GM23248 (cell line): Measurements from ENCODE around the gene PLPPR3.

ENCODE experiments used
- EZH2 ChIP-seq: fragments of 200-600 bp; sonication (generic); IDR thresholded peaks from 2 replicates; pipeline ENCODE4 v1.6.1; 2018; ENCODE audit warnings: antibody characterized with exemption, mild to moderate bottlenecking; ENCODE audit not compliant: insufficient read depth, poor library complexity, severe bottlenecking
- EZH2phosphoT487 ChIP-seq: fragments of 200-600 bp; sonication (generic); IDR thresholded peaks from 2 replicates; pipeline ENCODE4 v1.6.1; 2018; ENCODE audit warnings: antibody characterized with exemption, moderate library complexity, mild to moderate bottlenecking, low read depth; ENCODE audit not compliant: insufficient read depth

DNA sequence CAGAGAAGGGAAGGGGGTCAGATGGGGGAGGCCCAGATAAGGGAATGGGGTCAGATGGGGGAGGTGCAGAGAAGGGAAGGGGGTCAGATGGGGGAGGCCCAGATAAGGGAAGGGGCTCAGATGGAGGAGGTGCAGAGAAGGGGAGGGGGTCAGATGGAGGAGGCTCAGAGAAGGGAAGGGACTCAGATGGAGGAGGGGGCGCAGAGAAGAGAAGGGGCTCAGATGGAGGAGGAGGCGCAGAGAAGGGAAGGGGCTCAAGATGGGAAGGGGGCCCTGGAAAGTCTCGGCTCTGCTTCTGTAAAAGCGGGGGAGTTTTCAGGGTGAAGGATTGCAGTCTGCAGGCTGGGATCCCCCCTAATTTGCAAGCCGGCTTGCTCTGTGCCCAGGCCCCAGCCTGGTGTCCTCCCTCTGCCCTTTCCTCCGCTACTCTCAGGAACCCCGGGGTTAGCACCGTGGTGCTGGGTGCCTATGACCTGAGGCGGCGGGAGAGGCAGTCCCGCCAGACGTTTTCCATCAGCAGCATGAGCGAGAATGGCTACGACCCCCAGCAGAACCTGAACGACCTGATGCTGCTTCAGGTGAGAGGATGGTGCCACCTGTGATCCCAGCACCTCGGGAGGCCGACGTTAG is 7.5 kb upstream of the PLPPR3 start:
- no peak for TF ChIP-seq EZH2phosphoT487
- TF ChIP-seq EZH2: no peak
